Kasumi-1 (cell line): ENCODE results near the gene EPS8L2.

Experiments
- DNase-seq, 2 experiments: peaks; one replicate each; lab custom pipeline; 2025; lab: John Stamatoyannopoulos, UW

Gene EPS8L2

DNA sequence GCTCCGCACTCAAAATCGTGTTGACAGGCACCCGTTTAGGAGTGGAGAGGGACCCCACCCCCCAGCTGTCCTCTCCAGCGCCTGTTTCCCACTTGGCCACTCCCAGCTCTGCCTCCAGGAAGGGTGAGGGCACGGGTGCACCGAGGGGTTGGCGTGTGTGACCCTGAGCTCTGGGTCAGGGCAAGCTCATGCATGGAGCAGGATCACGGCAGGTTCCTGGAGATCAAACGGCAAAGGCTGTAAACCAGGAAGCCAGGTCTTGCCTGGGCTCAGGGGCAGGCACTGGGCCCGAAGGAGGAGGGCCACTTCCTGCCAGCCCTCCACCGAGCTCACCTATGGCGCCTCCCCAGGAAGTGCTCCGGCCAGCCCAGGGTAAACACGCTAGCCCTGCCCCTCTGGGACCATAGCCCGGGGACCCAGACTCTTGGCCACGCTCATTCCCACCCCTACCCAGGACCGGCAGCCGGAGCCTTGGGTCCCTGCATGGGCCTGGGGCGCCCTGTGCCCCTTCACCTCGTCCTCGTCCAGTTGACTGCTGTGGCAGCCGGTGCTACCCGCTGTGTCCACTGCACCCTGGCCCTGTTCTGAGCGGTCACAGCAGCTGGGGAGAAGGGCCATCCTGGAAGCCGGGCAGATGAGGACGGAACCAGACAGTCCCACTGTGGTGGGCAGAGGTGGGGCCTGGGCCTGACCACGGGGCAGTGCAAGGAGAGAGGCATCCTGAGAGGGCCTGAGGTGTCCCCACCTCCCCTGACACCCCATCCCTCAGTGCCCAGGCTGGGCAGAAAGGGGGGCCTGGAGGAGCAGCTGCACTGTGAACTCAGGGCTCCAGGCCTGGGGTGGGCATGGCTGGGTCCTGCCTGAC, 1.0 kb upstream of the EPS8L2 start:
- no peak for DNase-seq

DNA sequence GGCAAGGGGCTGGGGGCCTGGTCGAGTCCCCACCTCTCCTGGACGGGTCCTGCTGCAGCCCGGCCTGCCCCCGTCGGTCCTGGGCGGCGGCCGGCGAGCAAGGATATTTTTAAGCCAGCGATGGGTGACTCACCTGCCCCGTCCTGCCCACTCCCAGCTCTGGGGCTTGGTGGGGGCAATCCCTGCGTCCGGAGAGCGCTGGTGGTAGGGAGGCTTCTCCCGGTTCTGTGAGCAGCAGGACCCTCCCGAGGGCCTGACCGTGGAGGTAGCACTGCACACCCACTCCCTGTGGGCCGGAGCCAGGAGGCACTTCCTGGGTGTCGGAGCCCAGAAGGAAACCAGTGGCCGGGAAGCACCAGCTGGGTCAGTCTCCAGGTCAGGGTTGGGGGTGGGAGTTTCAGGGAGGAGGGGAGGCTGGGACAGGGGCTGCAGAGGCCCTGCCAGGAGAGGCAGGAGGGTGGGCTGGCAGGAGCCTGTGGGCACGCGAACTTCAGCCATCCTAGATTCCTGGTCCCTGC, 467 bp downstream of the EPS8L2 start:
- no peak for DNase-seq

DNA sequence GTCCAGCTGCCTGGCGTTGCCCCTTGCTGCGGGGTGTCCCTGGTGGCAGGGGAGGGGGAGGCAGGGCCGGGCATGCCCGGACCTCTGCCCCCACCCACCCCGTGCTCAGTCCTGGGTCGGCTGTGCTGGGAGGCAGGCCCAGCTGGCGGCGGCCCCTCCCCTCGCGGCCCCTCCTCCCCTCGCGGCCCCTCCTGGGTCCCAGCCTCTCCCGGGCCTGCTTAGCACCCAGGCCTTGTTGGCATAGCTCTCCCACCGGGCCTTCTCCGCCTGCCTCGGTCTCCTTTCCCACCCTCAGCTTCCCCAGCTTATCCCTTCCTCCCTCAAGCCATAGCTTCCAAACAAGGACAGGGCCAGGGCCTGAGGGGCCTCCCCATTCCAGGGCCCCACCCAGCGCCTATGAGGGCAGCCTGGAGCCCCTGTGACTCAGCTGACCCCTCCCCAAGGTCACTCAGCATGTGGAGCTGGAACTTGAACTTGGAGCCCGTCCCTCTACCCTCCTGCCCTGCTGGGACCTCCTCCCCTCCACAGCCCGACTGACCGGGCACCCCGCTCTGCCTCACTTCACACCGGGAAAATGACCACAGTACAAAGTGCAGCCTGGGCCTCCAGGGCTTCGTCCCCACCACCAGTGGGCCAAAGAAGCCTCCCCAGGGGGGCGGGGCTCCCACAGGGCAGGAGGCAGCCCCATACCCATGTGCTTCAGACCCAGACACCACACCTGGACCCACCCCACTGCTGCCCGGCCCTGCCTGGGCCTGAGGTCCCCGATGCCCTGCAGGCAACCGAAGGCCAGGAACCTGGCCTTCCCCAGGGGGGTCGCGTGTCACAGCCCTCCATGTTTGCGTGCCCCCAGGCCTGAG, 1.2 kb downstream of the EPS8L2 start:
- no peak for DNase-seq

DNA sequence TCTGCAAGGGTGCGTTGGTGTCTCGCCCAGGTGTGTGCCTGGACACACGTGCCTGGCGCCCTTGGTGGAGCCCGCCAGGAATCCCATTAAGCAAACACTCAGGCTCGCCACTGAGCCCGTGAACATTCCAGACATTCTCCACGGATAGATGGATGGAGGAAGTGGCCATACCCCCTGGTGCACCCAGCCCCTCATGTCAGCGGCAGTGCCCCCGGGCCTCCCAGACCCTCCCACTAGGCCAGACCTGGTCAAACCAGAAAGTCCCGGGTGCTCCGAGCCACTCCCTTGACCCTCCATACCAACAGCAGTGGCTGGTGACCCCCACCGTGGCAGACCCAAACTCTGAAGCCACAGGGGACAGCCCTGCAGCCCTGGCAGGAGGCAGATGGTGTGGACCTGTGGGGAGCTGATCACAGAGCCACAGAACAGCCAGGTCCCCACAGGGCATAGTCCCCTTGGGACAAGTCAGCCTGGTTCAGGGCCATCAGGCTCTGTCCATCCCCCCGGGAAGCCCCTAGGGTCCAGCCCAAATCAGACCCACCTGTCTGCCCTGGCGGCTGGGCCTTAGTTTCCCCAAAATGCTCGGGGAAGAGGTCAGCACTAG, 1.9 kb downstream of the EPS8L2 start:
- no peak for DNase-seq

DNA sequence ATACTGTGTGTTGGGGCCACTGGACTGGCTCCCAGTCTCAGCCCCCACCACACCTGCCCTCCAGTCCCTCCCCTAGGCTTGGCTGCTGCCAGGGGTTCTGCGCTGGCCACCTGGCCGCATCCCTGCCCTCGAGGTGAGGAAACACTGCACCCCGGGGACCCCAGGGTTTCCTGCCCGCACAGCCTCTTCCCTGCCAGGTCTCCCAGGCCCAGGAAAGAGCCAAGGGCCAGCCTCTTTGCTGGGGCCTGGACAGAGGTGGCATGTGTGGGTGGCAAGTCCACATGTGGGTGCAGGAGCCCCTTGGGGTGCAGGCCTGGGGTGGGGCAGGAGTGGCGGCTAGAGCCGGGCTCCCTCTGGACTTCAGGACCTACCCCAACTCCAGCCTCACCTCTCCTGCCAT, 2.5 kb downstream of the EPS8L2 start:
- DNase-seq: no peak

DNA sequence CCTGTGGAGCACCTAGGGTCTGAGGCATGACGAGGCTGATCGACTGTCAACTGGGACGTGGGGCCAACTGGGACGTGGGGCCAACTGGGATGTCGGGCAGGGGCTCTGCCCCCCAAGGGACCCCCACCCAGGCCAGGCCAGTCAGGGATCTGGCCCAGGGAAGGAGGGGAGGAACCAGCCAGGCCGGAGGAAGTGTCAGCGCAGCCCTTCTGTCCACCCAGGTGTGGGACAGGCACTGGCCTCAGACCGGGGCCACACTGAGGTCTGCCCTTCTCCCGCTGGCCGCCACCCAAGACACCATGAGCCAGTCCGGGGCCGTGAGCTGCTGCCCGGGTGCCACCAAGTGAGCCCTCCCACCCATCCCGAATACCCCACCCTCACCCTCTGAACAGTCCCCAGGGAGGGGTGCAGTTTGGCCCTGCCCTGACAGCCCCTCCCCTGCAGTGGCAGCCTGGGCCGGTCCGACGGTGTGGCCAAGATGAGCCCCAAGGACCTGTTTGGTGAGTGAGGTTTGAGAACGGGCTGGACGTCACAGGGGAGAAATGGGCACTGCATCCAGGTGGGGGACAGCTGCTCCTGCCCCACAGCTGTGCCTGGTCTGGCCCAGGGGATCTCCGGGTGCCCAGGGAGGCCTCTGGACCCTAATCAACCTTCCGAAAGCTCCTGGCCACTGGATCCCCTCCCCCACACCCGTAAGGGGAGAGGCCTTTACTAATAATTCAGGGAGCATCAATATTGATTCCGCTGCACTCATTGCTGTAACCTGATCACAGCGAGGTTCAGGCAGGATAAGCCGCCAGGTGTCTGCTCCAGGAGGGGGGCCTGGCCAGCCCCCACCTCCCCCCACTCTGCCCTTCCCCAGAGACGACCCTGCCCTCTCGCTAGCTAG, 3.3 kb downstream of the EPS8L2 start:
- no peak for DNase-seq

DNA sequence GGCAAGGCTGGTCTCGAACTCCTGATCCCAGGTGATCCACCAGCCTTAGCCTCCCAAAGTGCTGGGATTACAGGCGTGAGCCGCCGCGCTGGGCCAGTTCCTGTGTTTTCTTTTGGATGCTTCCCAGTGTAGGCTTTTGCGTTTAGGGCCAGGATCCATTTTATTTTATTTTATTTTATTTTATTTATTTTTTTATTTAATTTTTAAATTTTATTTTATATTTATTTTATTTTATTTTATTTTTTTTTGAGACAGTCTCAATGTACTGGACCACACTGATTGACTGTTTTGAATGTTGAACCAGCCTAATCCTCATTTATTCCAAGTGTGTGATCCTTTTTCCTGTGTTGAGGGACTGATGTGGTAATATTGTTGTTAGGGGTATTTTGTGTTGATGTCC, 8.4 kb downstream of the EPS8L2 start:
- no peak for DNase-seq

DNA sequence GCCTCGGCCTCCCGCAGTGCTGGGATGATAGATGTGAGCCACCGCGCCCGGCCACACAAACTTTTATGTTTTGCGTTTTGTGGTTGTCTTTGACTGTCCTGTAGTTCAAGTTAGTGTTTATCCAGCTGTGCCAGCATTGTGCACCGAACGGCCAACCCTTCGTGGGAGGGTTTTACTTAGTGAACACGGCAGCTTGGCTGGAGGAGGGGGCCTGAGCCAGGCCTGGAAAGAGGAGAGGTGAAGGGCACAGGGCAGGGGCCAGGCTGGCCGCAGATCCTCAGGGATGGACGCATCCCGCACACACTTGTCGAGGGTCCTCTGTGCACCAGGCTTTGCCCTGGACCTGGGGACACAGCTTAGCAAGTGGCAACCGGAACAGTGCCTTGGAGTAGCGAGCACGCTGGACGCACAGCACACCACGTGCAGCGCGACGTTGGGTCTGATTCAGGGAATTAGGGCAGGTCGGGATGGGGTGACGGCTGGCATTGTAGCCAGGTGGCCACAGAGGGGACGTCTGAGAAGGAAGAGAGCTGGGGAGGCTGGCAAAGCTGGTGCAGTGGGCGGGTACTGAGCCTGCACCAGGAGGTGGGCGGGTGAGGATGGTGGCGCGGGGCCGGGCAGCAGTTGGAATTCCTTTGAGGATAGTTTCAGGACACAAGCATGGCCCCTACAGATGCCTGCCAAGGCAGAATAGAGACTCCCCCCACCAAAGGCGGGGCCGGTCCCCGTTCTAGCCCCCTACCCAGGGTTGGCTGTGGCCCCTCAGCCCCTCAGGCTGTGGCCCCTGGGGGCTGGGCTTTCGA, 13.4 kb downstream of the EPS8L2 start:
- no peak for DNase-seq

DNA sequence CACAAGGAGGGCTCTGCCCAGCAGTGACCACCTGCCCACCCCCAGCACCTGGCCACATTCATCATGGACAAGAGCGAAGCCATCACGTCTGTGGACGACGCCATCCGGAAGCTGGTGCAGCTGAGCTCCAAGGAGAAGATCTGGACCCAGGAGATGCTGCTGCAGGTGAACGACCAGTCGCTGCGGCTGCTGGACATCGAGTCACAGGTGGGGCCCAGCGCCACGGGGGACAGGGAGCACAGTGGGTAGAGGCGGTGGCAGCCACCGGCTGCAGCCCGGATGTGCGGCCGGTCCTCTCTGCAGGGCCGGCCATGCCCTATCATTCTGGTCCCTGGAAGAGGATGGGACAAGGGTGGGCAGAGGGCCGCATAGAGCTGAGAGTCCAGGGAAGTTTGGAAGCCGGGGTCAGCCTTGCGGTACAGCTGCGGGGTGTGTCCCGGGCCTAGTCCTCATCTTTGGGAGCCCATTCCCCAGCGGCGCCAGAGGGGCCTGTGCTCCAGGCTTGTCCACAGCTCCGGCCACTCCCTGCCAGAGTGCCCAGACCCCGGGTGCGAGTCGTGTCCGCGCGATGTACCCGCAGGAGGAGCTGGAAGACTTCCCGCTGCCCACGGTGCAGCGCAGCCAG, 14.1 kb downstream of the EPS8L2 start:
- DNase-seq: no peak

DNA sequence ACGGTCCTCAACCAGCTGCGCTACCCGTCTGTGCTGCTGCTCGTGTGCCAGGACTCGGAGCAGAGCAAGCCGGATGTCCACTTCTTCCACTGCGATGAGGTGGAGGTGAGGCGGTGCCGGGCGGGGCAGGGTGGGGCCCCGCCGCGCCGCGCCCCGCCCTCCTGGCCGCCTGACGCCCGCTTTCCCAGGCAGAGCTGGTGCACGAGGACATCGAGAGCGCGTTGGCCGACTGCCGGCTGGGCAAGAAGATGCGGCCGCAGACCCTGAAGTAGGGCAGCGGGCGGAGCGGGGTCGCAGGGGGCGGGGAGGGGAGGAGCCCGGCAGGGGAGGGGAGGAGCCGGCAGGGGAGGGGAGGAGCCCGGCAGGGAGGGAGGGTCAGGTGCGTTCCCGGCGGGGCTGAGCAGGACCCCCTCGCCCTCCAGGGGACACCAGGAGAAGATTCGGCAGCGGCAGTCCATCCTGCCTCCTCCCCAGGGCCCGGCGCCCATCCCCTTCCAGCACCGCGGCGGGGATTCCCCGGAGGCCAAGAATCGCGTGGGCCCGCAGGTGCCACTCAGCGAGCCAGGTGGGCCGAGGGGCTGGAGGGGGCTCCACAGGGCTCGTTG, 14.7 kb downstream of the EPS8L2 start:
- no peak for DNase-seq

DNA sequence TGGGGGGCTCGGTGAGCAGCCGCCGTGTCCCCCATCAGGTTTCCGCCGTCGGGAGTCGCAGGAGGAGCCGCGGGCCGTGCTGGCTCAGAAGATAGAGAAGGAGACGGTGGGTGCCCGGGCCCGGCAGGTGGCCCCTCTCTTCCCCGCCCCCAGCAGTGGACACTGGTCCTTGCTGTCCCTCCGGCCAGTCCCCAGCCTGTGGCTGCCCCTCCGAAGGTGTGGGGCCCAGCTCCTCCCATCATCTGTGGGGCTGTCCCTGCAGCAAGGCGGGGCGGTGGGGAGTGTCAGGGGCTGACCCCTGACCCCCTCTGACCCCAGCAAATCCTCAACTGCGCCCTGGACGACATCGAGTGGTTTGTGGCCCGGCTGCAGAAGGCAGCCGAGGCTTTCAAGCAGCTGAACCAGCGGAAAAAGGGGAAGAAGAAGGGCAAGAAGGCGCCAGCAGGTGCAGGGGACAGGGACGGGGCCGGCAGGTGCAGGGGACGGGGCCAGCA, 15.3 kb downstream of the EPS8L2 start:
- DNase-seq: peak in 1 of 2 experiments; percentile 23

DNA sequence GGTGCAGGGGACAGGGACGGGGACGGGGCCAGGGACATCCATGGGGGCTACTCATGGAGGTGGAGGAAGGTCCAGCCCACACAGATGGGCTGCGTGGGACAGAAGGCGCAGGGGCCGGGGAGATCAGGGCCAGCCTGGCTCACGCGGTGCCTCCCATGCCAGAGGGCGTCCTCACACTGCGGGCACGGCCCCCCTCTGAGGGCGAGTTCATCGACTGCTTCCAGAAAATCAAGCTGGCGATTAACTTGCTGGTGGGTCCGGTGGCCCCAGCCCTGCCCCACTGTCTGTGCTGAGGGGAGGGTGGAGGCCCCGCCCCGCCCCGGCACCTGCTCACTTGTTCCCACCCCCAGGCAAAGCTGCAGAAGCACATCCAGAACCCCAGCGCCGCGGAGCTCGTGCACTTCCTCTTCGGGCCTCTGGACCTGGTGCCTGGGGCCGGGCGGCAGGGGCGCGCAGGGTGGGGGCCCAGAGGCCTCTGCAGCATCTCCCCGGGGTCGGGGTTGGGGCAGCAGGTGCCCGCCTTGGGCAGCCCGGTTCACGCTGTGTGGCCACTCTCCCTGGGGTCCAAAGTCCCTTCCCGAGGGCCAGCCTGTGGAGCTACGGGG, 15.8 kb downstream of the EPS8L2 start:
- peak; percentile 77 for DNase-seq

DNA sequence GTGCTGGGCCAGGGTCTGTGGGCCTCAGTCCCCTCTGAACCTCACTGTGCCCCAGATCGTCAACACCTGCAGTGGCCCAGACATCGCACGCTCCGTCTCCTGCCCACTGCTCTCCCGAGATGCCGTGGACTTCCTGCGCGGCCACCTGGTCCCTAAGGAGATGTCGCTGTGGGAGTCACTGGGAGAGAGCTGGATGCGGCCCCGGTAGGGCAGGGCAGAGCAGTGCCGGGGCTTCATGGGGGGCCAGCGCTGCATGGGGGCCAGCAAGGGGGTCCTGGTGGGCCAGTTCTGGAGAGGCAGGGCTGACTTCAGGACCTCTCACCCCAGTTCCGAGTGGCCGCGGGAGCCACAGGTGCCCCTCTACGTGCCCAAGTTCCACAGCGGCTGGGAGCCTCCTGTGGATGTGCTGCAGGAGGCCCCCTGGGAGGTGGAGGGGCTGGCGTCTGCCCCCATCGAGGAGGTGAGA, 16.3 kb downstream of the EPS8L2 start:
- DNase-seq: no peak

DNA sequence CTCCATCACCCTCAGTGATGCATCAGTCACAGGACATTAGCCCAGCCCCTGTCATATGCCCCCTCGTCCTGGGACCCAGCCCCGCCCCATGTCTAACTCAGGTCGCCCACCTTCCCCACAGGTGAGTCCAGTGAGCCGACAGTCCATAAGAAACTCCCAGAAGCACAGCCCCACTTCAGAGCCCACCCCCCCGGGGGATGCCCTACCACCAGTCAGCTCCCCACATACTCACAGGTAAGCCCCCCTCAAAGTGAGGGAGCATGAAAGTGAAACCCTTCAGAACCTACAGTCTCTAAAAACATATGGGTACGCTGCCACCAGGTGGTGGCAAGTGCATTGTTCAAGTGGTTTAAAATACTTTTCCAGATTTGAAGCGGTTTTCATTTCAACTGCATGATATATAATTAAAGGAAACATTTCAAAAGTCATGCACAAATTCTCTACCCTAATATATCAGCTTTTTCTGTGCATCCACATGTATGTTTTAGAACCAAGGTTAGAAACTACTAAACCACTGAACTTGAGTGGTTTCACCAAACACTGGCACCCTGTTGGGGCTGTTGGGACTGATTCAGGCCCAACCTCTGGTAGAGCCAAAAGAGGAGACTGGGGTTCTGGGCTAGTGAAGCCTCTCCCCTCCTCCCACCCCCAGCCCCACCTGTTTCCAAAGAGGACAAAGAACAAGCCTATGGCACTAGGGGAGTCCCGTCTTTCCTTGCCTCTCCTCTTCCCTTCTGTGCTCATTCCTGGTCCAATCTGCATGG, 17.3 kb downstream of the EPS8L2 start:
- DNase-seq: peak; percentile 49 to 65

DNA sequence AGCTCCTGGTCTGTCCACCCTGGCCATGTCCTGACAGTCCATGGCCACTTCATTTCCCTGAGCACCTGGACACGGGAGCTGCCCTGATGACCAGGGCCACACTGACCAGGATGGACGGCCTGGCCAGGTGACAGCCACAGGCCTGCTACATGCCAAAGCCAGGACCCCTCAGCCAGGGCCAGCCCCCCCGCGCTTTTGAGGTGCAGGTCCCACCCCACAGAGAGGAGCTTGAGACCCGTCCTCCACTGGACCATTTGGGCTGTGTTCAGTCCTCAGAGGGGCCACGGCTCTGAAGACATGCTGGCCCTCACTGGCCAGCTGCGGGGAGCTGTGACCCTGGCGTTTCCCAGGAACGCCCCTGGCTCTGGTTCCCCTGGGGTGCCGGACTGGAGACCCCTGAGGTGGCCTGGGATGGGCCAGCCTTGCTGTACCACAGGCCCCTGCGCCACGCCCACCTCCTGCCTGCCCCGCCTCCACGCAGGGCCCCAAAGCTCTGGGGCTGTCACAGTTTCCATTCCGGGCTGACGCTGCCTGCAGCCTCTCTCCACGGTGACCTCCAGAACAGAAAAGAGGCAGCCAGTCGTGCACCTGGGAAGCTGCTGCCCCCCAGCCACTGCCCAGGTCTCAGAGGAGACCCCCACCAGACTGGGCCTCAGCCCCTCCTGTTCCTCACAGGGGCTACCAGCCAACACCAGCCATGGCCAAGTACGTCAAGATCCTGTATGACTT, 18.2 kb downstream of the EPS8L2 start:
- DNase-seq: no peak

DNA sequence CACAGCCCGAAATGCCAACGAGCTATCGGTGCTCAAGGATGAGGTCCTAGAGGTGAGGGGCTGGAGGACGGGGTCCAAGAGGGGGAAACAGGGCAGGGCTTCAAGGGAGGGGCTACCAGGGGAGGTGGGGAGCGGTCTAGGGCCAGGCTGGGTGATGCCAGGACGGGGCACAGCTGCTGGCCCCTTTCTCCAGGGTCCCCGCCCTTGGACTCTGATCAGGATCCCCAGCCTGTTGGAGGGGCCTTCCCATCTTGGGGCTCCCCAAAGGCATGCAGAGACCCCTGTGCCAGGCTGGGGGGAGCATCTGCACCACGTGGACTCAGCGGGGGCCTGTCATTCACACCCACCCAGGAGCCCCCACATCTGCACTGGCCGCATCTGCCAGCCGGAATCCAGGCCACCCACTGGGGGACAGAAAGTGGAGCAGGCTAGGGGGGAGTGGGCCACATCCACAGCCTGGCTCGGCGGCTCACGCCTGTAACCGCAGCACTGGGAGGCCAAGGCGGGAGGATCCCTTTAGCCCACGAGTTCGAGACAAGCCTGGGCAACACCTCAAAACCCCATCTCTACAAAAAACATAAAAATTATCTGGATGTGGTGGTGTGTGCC, 18.9 kb downstream of the EPS8L2 start:
- no peak for DNase-seq

DNA sequence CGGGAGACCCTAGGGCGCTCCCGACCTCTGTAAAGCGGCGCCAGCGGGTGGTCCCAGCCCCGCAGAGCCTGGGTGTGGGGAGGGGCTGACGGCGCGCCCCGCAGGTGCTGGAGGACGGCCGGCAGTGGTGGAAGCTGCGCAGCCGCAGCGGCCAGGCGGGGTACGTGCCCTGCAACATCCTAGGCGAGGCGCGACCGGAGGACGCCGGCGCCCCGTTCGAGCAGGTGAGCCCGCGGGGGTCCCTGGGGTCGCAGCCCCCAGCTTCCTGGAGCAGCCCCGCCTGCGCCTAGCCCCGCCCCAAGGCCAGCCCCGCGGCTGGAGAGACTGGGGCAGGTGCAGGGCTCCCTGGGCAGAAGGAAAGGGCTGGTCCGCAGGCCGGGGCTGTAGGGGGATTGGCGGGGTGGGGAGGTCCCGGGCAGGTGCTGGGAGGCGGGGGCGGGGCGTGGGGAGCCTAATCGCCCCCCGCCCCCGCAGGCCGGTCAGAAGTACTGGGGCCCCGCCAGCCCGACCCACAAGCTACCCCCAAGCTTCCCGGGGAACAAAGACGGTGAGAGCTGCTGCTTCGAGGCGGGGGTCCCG, 19.7 kb downstream of the EPS8L2 start:
- DNase-seq: no peak
